Measurements from ENCODE around the gene METTL14.
"Not testable (repeated sequence)": the region's sequence is repeated elsewhere in the genome, so short reads cannot be mapped to it uniquely, and the experiment has no call there.

The METTL14 gene

DNA sequence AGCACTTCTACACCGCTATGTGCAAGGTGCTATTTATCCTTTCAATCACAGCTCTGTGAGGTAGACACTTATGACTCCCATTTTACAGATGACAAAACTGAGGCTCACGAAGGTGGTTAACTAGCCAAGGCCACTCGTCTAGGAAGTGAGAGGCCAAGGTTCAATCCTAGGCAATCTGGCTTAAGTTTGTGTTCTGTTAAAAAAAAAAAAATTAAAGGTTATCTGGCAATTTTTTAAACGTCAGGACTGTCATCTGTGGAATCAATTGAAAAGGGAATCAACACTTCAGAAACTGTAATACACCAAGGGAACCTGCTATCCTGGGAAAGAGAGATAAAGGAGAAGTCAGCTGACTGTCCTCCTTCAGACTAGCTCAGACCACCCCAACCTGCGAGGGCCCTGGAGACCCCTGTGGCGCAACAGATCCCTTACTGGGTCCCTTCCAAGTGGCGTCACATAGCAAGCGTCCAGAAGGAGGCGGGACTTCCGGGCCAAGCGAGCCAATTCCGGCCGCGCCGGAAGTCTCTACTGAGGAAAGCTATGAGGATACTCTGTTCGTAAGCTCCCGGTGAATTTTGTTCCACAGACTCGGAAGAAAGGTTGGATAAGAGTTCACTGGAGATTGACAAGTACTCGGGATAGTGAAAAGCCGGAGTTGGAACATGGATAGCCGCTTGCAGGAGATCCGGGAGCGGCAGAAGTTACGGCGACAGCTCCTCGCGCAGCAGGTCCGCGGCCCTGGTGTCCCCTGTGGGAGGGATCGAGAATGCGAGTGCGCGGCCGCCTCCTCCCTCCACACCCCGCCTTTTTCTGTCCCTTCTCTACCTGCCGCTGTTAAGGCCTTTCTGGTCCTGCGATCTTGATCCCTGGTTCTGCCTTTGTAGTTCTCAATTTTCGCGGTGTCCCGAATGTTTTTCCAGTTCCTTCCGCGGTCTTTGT lies at the start of gene METTL14:
Gene METTL14 (plus strand): TSS at position 520 of the 939 bp plus-strand sequence. CDS start 143 bp downstream, at position 663.
- FAIRE-seq: peak; percentile 94

- FAIRE-seq: not testable (repeated sequence)
These were observed 49.1 kb upstream of the METTL14 start for GRCh38 chr4:118636126-118636525.

GRCh38 chr4:118664665-118665064 lies 20.5 kb upstream of the METTL14 start:
- not testable (repeated sequence) for FAIRE-seq

- not testable (repeated sequence) for FAIRE-seq
These were observed 16.0 kb upstream of the METTL14 start for GRCh38 chr4:118669220-118669619.

DNA sequence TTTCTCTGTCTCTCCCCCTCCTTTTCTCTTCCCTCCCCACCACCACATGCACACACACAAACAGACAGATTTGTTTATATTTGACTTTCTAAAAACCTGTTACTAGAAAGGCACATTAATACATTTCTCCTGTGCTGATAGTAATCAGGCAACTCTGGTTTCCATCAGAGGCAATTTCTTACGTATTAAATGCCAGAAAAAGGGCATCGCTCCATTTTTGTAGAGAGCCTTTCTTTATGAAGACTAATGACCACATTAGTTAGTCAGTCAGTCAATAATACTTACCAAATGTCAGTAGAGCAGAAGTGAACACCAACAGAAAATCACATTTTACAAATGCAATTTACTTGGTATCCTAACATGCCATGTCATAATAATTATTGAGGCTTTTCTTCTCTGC lies 14.2 kb upstream of the METTL14 start:
- FAIRE-seq: not testable (repeated sequence)

DNA sequence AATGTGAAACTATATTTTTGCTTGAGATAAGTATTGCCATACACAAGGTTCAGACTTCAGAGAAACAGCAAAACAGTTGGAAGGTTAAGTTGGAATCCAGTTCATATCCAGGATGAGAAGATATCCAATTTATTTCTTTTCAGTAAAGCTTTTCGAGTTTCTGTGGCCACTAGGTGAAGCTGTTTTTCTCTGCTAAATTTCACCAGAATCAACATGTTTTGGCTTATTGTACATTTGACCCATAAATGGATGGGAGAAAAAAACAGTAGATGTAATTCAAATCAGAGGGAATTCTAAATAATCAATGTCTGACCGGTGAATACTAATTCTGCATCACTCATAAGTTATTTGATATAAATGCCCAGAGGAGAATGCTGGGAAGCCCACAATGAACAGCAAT lies 9.1 kb upstream of the METTL14 start:
- no peak for FAIRE-seq

DNA sequence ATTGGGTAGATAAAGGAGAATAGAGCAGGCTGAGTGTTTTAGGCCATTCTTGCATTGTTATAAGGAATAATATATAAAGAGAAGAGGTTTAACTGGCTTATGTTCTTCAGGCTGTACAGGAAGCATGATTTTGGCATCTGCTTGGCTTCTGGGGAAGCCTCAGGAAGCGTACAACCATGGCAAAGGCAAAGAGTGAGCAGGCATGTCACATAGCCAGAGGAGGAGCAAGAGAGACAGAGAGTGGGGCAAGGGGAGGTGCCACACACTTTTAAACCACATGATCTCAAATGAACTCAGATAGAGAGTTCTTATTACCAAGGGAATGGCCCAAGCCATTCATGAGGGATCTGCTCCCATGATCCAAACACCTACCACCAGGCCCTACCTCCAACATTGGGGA lies 4.4 kb upstream of the METTL14 start:
- FAIRE-seq: no peak

DNA sequence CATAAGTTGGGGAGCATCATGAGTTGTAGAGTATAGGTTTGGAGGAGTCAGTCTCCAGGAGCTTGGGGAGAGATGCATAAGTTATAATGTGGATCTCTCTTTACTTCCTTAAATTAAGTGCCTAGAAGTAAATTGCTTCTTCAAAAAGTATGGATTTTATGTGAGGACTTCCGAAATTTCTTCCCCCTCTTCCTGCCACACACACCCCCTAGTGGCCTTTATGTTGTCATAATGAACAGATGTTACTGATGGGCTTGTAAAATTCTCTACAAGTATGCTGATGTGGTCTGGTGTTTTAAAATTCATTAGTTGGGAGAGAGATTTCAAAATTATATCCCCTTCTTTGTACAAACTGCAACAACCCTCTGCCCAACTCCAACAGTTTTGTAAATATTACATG lies 2.3 kb upstream of the METTL14 start:
- FAIRE-seq: no peak

GRCh38 chr4:118683513-118683912 lies 1.7 kb upstream of the METTL14 start:
- FAIRE-seq: no peak

DNA sequence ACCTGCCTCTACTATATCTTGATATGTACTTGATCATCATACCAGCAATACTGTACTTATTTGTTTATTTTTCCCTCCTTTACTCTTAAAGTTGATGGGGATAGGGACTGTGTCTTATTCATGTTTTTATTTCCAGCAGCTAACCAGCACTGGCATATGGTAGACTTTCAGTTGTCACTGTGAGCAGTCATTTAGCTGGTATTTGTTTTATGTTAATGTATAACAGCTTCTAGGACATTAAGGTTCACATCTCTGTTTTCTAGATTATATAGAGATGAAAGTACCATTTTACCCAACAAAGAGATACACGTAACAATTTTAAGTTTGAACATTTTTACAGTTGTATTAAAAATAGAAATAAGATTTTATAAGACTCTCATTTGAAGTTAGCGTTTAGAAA lies 17.9 kb downstream of the METTL14 start:
- peak; percentile 98 for FAIRE-seq

GRCh38 chr4:118711052-118711451 lies 25.9 kb downstream of the METTL14 start:
- peak; percentile 17 for FAIRE-seq

- no peak for FAIRE-seq
These were observed 27.7 kb downstream of the METTL14 start for GRCh38 chr4:118712872-118713271.

DNA sequence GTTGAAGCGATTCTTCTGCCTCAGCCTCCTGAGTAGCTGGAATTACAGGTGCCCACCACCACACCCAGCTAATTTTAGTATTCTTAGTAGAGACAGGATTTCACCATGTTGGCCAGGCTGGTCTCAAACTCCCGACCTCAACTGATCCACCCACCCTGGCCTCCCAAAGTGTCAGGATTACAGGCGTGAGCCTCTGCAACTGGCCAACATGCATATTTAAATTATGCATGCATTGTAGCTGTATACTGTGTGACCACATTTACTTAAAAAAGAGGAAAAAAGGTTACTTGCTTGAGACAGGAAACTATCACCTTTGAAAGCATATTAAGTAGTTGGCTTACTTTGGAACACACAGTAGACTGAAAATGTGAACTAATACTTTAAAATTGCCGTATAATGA lies 29.5 kb downstream of the METTL14 start:
- no peak for FAIRE-seq

GRCh38 chr4:118716304-118716703 lies 31.1 kb downstream of the METTL14 start:
- no peak for FAIRE-seq

DNA sequence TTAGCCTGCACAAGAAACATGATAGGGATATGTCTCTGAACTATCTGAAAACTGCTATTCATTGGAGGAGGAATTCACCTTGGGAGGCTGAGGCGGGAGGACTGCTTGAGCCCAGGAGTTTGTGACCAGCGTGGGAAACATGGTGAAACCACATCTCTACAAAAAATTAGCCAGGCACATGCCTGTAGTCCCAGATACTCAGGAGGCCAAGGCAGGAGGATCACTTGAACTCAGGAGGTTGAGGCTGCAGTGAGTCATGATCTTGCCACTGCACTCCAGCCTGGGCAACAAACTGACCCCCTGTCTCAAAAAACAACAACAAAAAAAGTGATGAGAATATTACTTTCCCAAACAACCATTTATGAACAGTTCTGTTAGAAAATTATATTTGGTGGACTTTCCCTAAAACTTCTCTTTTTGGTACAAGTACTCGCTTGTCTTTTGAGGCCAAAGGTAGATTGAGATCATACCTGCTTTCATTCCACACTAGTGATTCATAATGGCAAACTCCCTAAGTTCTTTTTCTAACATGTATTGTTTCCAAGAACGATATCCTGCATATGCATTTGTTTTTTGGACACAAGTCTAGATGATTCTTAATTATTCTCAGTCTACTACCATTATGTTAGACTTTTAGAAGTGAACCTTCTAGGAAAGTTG lies 33.4 kb downstream of the METTL14 start:
- FAIRE-seq: no peak

- no peak for FAIRE-seq
These were observed 36.6 kb downstream of the METTL14 start for GRCh38 chr4:118721752-118722151.

- FAIRE-seq: peak; percentile 60
These were observed 38.2 kb downstream of the METTL14 start for GRCh38 chr4:118723369-118723768.

- no peak for FAIRE-seq
These were observed 42.2 kb downstream of the METTL14 start for GRCh38 chr4:118727360-118727759.

GRCh38 chr4:118729287-118730286 lies 44.4 kb downstream of the METTL14 start:
- FAIRE-seq: no peak

GRCh38 chr4:118730683-118731082 lies 45.5 kb downstream of the METTL14 start:
- FAIRE-seq: no peak

DNA sequence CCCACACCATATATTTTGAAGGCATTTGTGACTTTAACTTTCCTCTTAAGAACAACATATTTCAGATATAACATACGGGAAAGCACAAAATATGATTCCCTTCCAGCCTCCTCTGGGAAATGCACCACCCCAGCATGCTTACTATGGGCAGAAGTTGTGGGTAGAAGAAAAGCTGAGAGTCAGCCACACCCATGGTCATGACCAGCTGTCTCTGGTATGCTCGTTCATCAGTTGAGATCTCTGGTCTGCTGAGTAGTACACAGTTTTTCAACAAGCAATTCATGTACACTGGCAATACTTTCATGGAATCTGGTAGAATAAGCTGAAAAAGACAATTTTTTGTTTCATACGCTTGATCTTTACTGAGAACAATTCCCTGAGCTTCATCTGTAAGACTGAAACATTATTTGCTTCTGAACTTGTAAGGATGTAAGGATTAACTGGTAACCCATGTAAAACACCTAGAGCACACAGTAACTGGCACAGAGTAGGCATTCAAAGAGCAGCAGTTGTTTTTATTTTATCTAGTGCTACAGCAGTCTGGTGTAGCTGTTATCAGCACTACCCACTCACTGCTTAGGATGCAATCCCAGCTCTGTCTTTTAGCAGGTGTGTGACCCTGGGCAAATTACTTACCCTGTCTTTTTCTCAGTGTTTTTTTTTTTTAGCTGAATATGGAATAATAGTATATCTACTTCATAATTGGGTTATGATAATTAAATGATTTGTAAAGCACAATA lies 47.6 kb downstream of the METTL14 start:
- FAIRE-seq: no peak

All from islet of Langerhans (tissue), 1 donor.